HG03354 (cell line): ENCODE data around the gene NT5DC2.

ENCODE experiments used
- ATAC-seq: cut with Tn5 transposase; IDR thresholded peaks from one replicate; pipeline ENCODE4 v1.9.1; 2021; ENCODE audit warnings: mild to moderate bottlenecking; ENCODE audit not compliant: unreplicated experiment, poor library complexity, severe bottlenecking

Gene NT5DC2

DNA sequence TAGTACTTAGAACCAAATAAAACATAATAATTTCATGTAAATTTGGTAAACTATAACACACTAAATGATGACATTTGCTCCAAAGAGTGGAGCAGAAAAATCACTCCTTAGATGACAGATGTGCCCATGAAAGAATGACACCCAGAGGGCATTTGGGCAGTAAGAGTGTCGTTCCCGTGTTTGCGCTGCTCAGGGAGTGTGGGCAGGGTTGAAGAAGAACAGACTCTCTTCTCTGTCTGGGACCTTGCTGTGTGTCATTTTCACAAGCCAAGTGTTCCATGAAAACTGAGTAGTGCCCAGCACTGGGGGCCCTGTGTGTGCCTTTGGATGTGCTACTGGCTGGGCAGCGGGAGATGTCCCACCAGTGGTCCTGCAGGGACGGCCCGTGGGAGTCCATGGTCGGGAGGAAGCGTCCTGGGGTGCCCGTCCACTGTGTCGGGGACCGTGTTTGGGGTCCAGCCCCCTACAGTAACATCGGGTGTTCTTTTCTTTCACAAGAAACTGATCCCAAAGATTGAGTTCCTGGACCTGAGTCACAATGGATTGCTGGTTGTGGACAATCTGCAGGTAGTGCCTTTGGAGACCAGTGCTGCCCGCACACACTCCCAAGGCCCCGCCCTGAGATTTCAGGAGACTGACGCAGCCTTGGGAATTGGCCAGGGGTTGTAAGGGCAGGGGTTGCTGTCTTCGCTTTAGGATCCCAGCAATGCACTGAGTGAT lies 56.4 kb downstream of the NT5DC2 start:
- ATAC-seq = no peak
